AG04450 (cell line): ENCODE data around the gene NRBP1. TPM values are rescaled to one million over a fixed set of nuclear protein-coding genes. Genes with fewer than 3 reads are reported as not detected.

Experiments used
- CTCF ChIA-PET: fragments of 300-600, 350-600 bp; formaldehyde crosslinking; extraction: SDS; loops from one replicate; lab custom pipeline; 2022; ENCODE audit warnings: antibody characterized with exemption, inconsistent platforms; lab: Charles Lee
- POLR2A ChIA-PET: fragments of 350-600 bp; formaldehyde crosslinking; extraction: SDS; loops from one replicate; lab custom pipeline; 2021; ENCODE audit warnings: antibody characterized with exemption, inconsistent platforms; lab: Yijun Ruan, JAX
- DNase-seq: peaks from one replicate; pipeline ENCODE4 v3.0.0-alpha.2; 2011; ENCODE audit warnings: low read depth, low spot score
- H3K27ac ChIP-seq: one replicate; pipeline ENCODE4 v1.5.1; 2012; ENCODE audit warnings: low read depth, low read length, control low read depth
- H3K27me3 ChIP-seq: one replicate; pipeline ENCODE4 v1.6.0; 2012; ENCODE audit warnings: low read length; ENCODE audit not compliant: control insufficient read depth, insufficient read depth
- H3K4me3 ChIP-seq: 2 replicates; pipeline ENCODE4 v1.5.1; 2011; ENCODE audit warnings: mild to moderate bottlenecking, low read depth, low read length, control low read depth
- H3K9me3 ChIP-seq: 2 replicates; pipeline ENCODE4 v1.5.1; 2012; ENCODE audit warnings: low read length; ENCODE audit not compliant: control insufficient read depth, insufficient read depth
- polyA plus RNA-seq: library from polyadenylated mRNA; depleted of rRNA; stranded (reverse); fragments of >200 nt; gene quantifications from 2 replicates; pipeline ENCODE4 v1.2.3, GENCODE V29; 2011
- TF ChIP-seq, protein P1 (sequence below): IDR thresholded peaks from 2 replicates; pipeline ENCODE4 v1.5.1; 2011; ENCODE audit warnings: low read depth, low read length, control low read depth, inconsistent platforms

Gene NRBP1
- polyA plus RNA-seq, 1 experiment, result 181 TPM

DNA sequence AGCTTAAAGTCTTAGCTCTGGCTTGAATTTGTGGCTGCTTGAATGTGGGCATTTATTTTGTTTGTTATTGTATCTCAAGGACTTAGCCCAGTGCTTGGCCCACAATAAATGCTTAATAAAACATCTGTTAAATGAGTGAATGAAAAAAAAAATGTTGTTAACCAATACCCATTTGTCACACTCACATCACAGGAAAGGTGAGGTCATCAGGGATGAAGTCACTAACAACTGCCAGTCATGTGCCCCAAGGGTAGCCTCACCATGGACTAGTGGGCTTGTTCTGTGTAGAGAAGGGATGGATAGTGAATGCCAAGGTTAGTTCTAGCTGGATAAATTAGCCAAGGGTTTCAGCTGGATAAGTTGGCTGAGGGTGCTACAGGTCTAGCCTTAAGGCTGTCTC is 3.0 kb downstream of the NRBP1 start:
- H3K27me3 ChIP-seq, result no peaks in the 10 kb centered on the region
- no peaks in the 10 kb centered on the region; the same call in 1 of the 2 replicates for H3K9me3 ChIP-seq
- POLR2A ChIA-PET, result no interaction called here
- no peak overlapping the region for H3K4me3 ChIP-seq
- TF ChIP-seq, protein P1, sequence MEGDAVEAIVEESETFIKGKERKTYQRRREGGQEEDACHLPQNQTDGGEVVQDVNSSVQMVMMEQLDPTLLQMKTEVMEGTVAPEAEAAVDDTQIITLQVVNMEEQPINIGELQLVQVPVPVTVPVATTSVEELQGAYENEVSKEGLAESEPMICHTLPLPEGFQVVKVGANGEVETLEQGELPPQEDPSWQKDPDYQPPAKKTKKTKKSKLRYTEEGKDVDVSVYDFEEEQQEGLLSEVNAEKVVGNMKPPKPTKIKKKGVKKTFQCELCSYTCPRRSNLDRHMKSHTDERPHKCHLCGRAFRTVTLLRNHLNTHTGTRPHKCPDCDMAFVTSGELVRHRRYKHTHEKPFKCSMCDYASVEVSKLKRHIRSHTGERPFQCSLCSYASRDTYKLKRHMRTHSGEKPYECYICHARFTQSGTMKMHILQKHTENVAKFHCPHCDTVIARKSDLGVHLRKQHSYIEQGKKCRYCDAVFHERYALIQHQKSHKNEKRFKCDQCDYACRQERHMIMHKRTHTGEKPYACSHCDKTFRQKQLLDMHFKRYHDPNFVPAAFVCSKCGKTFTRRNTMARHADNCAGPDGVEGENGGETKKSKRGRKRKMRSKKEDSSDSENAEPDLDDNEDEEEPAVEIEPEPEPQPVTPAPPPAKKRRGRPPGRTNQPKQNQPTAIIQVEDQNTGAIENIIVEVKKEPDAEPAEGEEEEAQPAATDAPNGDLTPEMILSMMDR, result no peak
- peak overlapping the region; percentile 21 for H3K27ac ChIP-seq
- CTCF ChIA-PET, result interaction anchor here (0.5 to 2.9 kb wide), 5 partner anchors 10 to 252 kb away, joined by 5 to 12 read pairs (median 6); partner anchors contain the start of gene PPM1G
- DNase-seq, result no peak

DNA sequence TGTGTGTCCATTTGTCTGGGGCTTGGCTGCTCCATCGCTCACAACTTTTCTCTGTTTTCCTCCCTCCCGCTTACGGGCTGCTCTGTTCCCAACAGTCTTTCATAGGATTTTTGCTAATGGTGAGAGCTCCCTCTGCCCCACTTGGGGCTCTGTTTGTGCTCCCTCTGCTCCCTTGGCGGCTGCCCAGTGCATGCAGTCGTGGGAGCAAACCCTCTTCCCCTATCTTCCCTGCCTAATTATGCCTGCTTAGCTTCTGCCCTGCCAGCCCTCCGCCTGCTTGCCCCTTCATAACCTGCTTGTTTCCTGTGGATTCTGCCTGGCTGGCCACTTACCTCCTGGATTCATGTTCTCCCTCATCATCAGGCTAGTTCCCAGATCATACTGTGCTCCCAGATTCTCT is 7.2 kb downstream of the NRBP1 start:
- DNase-seq, result no peak
- Histone ChIP-seq H3K4me3 (no peak overlapping the region), H3K9me3 (no peaks in the 10 kb centered on the region), H3K27ac (no peak overlapping the region), H3K27me3 (no peaks in the 10 kb centered on the region)
- CTCF ChIA-PET, result no interaction called here
- POLR2A ChIA-PET, result no interaction called here
- TF ChIP-seq, protein P1, result no peak

DNA sequence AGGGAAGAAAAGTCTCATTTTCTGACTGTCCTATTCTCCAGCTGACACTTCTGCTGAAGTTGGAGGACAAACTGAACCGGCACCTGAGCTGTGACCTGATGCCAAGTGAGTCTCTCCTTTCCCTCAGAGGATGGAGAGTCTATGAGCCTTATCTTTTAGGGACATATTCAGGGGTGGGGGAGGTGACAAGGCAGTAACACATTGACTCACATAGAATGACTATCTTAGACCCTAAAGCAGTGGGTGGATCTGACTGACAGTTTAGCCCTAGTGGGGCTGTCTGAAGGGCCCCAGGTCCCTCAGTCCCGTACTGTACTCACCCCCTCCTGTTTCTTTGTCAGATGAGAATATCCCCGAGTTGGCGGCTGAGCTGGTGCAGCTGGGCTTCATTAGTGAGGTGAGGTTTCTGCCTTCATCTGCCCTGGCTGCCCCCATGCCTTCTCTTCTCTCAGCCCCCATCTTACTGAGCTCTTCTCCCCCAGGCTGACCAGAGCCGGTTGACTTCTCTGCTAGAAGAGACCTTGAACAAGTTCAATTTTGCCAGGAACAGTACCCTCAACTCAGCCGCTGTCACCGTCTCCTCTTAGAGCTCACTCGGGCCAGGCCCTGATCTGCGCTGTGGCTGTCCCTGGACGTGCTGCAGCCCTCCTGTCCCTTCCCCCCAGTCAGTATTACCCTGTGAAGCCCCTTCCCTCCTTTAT is 12.9 kb downstream of the NRBP1 start:
- ChIA-PET CTCF (interaction anchor here (0.9 to 1.0 kb wide), 2 partner anchors 10 to 242 kb away, joined by 4 to 5 read pairs; no protein-coding TSS in a partner anchor), POLR2A (interaction anchor here (1.5 kb wide), 1 partner anchor 12 kb away, joined by 5 read pairs; the partner anchor contains the start of gene NRBP1)
- TF ChIP-seq, protein P1, result no peak
- no peak for DNase-seq
- Histone ChIP-seq H3K9me3 (no peaks in the 10 kb centered on the region), H3K27me3 (no peaks in the 10 kb centered on the region), H3K4me3 (no peak overlapping the region), H3K27ac (no peak overlapping the region)

DNA sequence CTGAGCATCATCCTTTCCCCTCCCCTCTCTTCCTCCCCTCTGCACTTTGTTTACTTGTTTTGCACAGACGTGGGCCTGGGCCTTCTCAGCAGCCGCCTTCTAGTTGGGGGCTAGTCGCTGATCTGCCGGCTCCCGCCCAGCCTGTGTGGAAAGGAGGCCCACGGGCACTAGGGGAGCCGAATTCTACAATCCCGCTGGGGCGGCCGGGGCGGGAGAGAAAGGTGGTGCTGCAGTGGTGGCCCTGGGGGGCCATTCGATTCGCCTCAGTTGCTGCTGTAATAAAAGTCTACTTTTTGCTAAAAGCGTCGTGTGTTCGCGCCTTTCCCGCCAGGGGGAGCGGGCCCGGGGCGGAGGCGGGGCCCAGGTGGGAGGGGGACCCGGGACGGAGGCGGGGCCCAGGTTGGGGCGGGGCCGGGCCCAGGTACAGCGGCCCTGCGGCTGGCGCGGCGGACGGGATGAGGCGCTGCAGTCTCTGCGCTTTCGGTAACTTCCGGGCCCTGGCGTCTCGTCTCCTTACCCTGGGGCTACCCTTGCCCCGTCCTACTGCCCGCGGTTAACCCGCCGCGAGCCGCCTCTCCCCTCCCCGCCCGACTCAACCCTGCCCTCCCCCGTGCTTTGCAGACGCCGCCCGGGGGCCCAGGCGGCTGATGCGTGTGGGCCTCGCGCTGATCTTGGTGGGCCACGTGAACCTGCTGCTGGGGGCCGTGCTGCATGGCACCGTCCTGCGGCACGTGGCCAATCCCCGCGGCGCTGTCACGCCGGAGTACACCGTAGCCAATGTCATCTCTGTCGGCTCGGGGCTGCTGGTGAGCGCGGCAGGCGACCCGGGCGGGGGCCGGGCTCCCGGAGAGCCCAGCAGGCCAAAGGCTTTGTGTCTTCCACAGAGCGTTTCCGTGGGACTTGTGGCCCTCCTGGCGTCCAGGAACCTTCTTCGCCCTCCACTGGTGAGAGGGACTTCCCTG is 13.8 kb downstream of the NRBP1 start, which contains the start of gene KRTCAP3:
TSS of gene KRTCAP3 (plus strand) at position 424 of the 962 bp plus-strand sequence. CDS start at position 456, 32 bp downstream.
- ChIA-PET CTCF (interaction anchor here (1.0 kb wide), 1 partner anchor 241 kb away, joined by 4 read pairs; no protein-coding TSS in a partner anchor), POLR2A (interaction anchor here (1.5 kb wide), 1 partner anchor 13 kb away, joined by 5 read pairs; the partner anchor contains the start of gene NRBP1)
- Histone ChIP-seq H3K27me3 (no peaks in the 10 kb centered on the region), H3K9me3 (no peaks in the 10 kb centered on the region), H3K27ac (no peak within 1 kb of the TSS), H3K4me3 (no peak within 1 kb of the TSS)
- TF ChIP-seq, protein P1, result no peak
- no peak for DNase-seq
